ENCODE results near the gene TCEA3. TPM values are rescaled to one million over a fixed set of nuclear protein-coding genes. Genes with fewer than 3 reads are reported as not detected.

TCEA3 gene
- total and polyA plus RNA-seq, 5 donors, result 36.4 to 79.5 (median 48.7) TPM

DNA sequence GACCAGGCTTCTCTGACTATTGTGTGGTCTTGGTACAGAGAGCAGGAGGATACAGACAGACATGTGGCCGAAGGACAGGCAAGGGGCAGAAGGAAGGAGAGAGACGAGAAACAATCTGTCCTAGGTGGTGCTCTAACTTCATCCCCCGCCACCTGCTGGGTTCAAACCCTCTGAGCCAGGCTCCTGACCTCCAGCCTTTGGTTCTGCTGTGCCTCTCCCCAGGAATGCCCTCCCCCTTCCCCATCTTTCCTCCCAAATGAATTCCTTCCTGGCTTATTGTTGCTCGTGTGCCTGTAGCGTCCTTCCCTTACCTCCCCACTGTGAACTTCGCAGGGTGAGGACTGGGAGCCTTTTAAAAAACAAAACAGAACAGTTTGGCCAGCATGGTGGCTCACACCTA lies 5.4 kb downstream of the TCEA3 start:
- WGBS, result 73% methylated on average over 6 of the region's 6 CpGs
- intact Hi-C loops (cut with DNase I), result no loop called here
- no peak overlapping the region for H3K27ac ChIP-seq (ENCODE audit: low read length)
- DNase-seq, result no peak
- no peak for ATAC-seq
- peaks cover 20% of the 10 kb centered on the region for H3K4me1 ChIP-seq (ENCODE audit: control insufficient read depth, insufficient read depth, low read length)
- H3K9me3 ChIP-seq (ENCODE audit: control insufficient read depth, low read length), result no peaks in the 10 kb centered on the region
- no peak overlapping the region for H3K4me3 ChIP-seq (ENCODE audit: low read length)
- no peaks in the 10 kb centered on the region for H3K27me3 ChIP-seq (ENCODE audit: control insufficient read depth, insufficient read depth)

DNA sequence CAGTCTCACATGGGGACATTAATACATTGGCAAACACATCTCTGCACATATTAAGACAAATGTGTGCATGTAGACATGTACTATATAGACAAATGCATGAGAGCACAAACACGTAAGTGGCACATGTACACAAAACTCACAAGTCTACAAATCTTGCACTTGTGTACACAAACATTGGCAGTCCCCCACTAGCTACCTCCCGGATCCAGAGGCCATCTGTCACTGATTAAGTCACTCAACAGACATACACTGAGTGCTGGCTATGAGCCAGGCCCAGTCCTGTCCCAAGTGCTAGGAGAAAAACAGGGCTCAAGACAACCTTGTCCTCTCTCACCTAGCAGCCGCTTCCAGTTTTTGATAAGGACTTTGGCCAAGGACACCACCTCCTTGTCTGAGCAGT lies 7.0 kb downstream of the TCEA3 start:
- H3K27me3 ChIP-seq (ENCODE audit: control insufficient read depth, insufficient read depth), result no peaks in the 10 kb centered on the region
- no peak overlapping the region for H3K27ac ChIP-seq (ENCODE audit: low read length)
- peaks cover 9% of the 10 kb centered on the region for H3K4me1 ChIP-seq (ENCODE audit: control insufficient read depth, insufficient read depth, low read length)
- intact Hi-C loops (cut with DNase I), result no loop called here
- peak in 1 of 3 donors; percentile 40 for DNase-seq
- no peaks in the 10 kb centered on the region for H3K9me3 ChIP-seq (ENCODE audit: control insufficient read depth, low read length)
- 44% methylated on average over 3 of the region's 3 CpGs for WGBS
- H3K4me3 ChIP-seq (ENCODE audit: low read length), result no peak overlapping the region
- no peak for ATAC-seq

DNA sequence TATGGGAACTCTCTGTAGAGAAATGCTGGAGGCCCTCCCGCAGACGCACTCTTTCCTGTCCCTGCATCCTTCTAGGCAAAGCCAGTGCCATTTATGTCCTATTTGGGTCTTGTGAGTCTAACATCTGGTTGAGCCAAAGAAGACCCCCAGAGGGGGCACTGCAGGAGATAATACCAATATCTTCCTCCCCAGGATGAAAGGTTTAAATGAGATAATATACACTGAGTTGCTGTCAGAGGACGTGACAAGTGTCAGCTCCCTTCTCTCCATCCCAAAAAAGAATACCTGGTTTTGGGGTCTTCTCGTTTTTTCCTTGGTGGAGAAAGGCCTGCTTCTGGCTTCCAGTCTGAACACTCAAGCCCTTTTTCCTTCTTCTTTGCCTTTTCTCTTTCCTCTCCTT lies 7.6 kb downstream of the TCEA3 start:
- Histone ChIP-seq H3K27me3 (ENCODE audit: control insufficient read depth, insufficient read depth) (no peaks in the 10 kb centered on the region), H3K4me1 (ENCODE audit: control insufficient read depth, insufficient read depth, low read length) (peaks cover 3% of the 10 kb centered on the region), H3K27ac (ENCODE audit: low read length) (no peak overlapping the region), H3K4me3 (ENCODE audit: low read length) (no peak overlapping the region), H3K9me3 (ENCODE audit: control insufficient read depth, low read length) (no peaks in the 10 kb centered on the region)
- WGBS, result 84% methylated on average over 4 of the region's 4 CpGs
- ATAC-seq (no peak), DNase-seq (no peak)
- intact Hi-C loops (cut with DNase I), result no loop called here

DNA sequence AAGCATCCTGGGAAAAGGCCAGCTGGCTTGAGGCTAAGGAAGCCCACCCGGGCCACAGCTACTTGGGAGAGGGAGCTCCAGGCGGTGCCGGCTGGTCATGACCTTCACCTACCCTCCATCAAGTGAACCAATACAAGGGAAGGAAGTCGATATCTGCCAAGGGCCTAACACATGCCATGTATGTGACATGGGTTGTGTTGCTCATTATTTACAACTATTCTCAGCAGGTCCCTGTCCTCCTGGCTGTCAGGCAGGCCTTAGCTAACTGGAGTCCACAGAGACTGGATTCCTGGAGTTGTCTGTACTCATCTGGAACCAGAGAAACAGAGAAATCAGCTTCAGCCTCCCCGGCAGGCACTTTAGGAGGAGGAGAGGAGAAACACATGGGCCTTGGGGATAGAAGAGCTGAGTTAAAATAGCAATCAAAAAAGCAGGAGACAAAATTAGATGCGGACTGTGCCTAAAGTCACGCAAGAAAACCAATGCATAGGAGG lies 15.7 kb downstream of the TCEA3 start:
- H3K27ac ChIP-seq (ENCODE audit: low read length), result no peak overlapping the region
- 62% methylated on average over 7 of the region's 7 CpGs for WGBS
- no peaks in the 10 kb centered on the region for H3K27me3 ChIP-seq (ENCODE audit: control insufficient read depth, insufficient read depth)
- DNase-seq (no peak), ATAC-seq (no peak)
- H3K4me1 ChIP-seq (ENCODE audit: control insufficient read depth, insufficient read depth, low read length), result no peaks in the 10 kb centered on the region
- H3K9me3 ChIP-seq (ENCODE audit: control insufficient read depth, low read length), result no peaks in the 10 kb centered on the region
- H3K4me3 ChIP-seq (ENCODE audit: low read length), result no peak overlapping the region
- intact Hi-C loops (cut with DNase I), result loop anchor here in 2 of 4 donors (10.0 kb wide), 2 partner anchors 64 to 104 kb away; partner anchors contain the start of gene HNRNPR (in 2 of the 2)

DNA sequence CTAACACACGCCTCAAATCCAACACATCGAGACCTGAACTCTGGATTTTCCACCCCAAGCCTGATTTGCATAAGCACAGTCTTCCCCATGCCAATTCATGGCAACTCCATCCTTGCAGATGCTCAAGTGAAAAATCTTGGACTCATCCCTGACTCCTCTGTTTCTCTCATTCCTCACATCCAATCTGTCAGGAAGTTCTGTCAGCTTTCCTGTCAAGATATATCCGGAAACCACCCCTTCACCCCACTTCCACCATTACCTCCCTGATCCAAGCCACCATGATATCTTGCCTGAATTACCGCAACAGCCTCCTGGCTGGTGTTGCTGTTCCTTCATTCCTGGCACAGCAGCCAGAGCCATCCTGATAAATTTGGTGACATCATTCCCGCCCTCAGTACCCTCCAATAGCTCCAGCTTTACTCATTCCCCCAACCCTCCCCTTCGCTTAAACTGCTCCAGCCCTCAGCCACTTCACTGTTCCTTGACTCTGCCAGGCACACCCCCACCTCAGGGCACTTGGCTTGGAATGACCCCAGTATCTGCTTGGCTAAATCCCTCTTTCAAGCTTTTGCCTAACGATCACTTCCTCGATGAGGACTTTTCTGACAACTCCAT lies 17.4 kb downstream of the TCEA3 start:
- 65% methylated on average over 8 of the region's 8 CpGs for WGBS
- DNase-seq (no peak), ATAC-seq (peak; percentile 32 to 70)
- intact Hi-C loops (cut with DNase I), result loop anchor here in 2 of 4 donors (10.0 kb wide), 2 partner anchors 62 to 102 kb away; partner anchors contain the start of gene HNRNPR (in 2 of the 2)
- Histone ChIP-seq H3K9me3 (ENCODE audit: control insufficient read depth, low read length) (no peaks in the 10 kb centered on the region), H3K4me1 (ENCODE audit: control insufficient read depth, insufficient read depth, low read length) (no peaks in the 10 kb centered on the region), H3K27me3 (ENCODE audit: control insufficient read depth, insufficient read depth) (no peaks in the 10 kb centered on the region), H3K4me3 (ENCODE audit: low read length) (no peak overlapping the region), H3K27ac (ENCODE audit: low read length) (no peak overlapping the region)

DNA sequence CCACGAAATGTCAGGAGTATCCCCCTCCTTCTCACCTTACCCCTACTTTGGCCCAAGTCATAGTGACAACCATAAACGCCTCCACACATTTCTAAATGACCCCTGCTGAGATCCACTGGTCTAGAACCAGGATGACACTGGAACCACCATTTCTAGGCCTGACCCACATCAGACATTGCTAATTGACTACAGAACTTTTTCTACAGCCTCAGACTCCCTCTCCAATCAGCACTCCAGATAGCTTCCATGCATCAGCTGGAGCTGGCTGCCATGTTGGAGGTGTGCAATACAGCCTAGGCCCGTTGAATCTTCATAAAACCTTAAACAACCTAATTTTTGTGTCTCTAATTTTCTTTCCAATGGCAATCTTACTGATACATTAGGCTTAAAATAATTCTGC lies 18.6 kb downstream of the TCEA3 start:
- Histone ChIP-seq H3K27me3 (ENCODE audit: control insufficient read depth, insufficient read depth) (no peaks in the 10 kb centered on the region), H3K4me1 (ENCODE audit: control insufficient read depth, insufficient read depth, low read length) (no peaks in the 10 kb centered on the region), H3K4me3 (ENCODE audit: low read length) (no peak overlapping the region), H3K27ac (ENCODE audit: low read length) (no peak overlapping the region), H3K9me3 (ENCODE audit: control insufficient read depth, low read length) (no peaks in the 10 kb centered on the region)
- WGBS, result 89% methylated on average over 3 of the region's 3 CpGs
- intact Hi-C loops (cut with DNase I), result loop anchor here in 2 of 4 donors (10.0 kb wide), 2 partner anchors 61 to 101 kb away; partner anchors contain the start of gene HNRNPR (in 2 of the 2)
- no peak for DNase-seq
- ATAC-seq, result no peak

DNA sequence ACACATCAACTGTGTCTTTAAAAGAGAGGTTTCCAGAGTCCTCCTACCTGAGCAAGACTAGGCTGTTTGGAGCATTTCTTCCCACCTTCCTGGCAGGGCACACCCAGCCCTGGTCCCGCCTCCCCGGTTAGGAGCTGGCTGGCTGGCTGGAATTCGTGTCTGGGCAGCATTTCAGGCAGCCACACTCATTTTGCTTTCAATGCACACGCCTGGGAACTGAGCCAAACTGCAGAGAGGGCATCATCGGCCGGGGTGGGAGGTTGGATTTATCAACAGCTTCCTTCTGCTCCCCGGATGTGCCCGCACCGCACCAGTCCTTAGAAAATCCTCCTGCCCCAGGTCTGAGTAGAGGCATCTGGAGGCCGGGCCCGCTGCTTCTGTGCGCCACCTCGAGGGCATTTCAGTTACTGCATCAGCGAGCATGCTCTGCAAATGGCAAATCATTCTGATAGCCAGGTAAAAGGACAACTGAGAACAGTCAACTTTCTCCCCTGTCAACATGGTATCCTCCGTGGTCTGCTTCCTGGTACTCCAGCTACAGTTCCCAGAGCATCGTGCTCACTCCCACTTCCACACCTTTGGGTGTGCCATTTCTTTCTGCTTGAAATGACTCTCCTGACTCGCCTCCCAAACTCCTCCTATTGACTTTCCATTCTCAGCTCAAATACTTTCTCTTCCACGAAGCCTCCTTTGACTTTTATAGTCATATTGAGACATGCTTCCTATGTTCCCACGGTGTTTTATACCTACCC lies 20.6 kb downstream of the TCEA3 start:
- Histone ChIP-seq H3K9me3 (ENCODE audit: control insufficient read depth, low read length) (no peaks in the 10 kb centered on the region), H3K27me3 (ENCODE audit: control insufficient read depth, insufficient read depth) (no peaks in the 10 kb centered on the region), H3K4me1 (ENCODE audit: control insufficient read depth, insufficient read depth, low read length) (no peaks in the 10 kb centered on the region), H3K27ac (ENCODE audit: low read length) (peak overlapping the region; percentile 19), H3K4me3 (ENCODE audit: low read length) (no peak overlapping the region)
- ATAC-seq, result peak; percentile 87 to 91
- intact Hi-C loops (cut with DNase I), result loop anchor here in 2 of 4 donors (5.0 to 10.0 kb wide), 3 partner anchors 37 to 99 kb away; partner anchors contain the start of genes HNRNPR (in 2 of the 2) and ZNF436 (in 1 of the 2)
- 7% methylated on average over 19 of the region's 19 CpGs for WGBS
- DNase-seq, result peak; percentile 83 to 94 (median 94)

DNA sequence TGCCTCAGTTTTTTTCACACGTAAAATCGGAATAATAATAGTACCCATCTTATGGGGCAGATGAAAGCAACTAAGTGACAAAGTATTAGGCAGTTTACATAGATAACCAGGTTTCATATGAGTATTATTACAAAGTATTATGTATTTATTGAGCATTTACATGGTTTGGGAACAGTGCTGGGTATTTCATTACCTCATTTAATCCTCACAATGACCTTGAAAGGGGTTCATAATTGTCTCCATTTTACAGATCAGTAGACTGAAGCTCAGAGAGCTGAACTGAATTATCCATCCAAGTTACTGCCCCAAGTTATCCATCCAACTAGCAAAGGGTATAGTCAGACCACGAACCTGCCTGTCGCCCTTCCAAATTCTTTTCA lies 21.2 kb downstream of the TCEA3 start:
- Histone ChIP-seq H3K4me1 (ENCODE audit: control insufficient read depth, insufficient read depth, low read length) (no peaks in the 10 kb centered on the region), H3K9me3 (ENCODE audit: control insufficient read depth, low read length) (no peaks in the 10 kb centered on the region), H3K4me3 (ENCODE audit: low read length) (no peak overlapping the region), H3K27ac (ENCODE audit: low read length) (peak overlapping the region; percentile 19), H3K27me3 (ENCODE audit: control insufficient read depth, insufficient read depth) (no peaks in the 10 kb centered on the region)
- DNase-seq (no peak), ATAC-seq (no peak)
- WGBS, result 71% methylated on average over 4 of the region's 4 CpGs
- intact Hi-C loops (cut with DNase I), result loop anchor here in 2 of 4 donors (5.0 to 10.0 kb wide), 3 partner anchors 36 to 99 kb away; partner anchors contain the start of genes HNRNPR (in 2 of the 2) and ZNF436 (in 1 of the 2)

DNA sequence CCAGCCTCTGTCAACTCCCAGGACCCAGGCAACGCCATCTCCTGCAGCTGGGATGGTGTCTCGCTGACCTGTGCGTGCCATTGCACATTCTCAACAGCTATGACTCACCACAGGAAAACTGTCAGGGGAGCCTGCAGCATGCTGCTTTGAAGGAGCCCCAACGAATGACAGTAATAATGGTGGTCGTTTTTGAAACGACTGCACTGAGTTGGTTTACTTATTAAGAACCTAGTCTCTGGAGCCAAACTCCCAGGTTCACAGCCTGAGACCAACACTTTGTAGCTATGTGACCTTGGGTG lies 21.6 kb downstream of the TCEA3 start:
- ATAC-seq (peak; percentile 7 to 59), DNase-seq (peak in 1 of 3 donors; percentile 28)
- intact Hi-C loops (cut with DNase I), result loop anchor here in 2 of 4 donors (5.0 to 10.0 kb wide), 3 partner anchors 36 to 98 kb away; partner anchors contain the start of genes HNRNPR (in 2 of the 2) and ZNF436 (in 1 of the 2)
- no peaks in the 10 kb centered on the region for H3K9me3 ChIP-seq (ENCODE audit: control insufficient read depth, low read length)
- no peak overlapping the region for H3K27ac ChIP-seq (ENCODE audit: low read length)
- no peaks in the 10 kb centered on the region for H3K27me3 ChIP-seq (ENCODE audit: control insufficient read depth, insufficient read depth)
- no peaks in the 10 kb centered on the region for H3K4me1 ChIP-seq (ENCODE audit: control insufficient read depth, insufficient read depth, low read length)
- no peak overlapping the region for H3K4me3 ChIP-seq (ENCODE audit: low read length)
- 26% methylated on average over 6 of the region's 6 CpGs for WGBS

DNA sequence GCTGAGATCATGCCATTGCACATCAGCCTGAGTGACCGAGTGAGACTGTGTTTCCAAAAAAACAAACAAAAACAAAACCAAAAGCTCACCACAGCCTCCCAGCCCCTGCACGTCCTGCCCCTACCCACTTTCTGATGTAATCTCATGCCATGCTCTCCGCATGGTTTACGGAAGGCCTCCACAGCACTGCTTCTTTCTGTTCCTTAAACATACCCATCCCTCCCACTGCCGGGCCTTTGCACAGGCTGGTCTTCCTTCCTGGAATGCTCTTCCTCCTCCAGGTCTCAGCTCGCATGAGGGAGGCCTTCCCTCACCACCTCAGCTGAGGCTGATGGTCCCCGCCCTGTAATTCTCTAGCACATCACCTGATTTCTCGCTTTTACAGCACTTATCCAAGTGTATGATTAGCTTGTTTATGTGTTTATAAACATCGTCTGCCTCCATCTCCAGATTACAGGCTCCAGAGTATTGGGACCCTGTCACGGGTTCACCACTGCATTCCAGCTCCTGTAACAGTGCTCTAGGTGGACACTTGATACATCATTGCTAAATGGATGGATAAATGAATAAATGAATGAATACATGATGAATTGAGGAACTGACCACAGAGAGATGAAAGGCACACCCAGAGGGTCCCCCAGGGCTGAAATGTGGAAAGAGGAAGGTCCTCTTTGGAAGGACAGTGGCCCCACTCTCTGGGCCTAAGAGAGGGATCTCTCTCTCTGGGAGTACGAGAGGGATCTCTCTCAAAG lies 22.1 kb downstream of the TCEA3 start:
- no peak overlapping the region for H3K27ac ChIP-seq (ENCODE audit: low read length)
- peak in 1 of 2 donors; percentile 20 for ATAC-seq
- H3K4me1 ChIP-seq (ENCODE audit: control insufficient read depth, insufficient read depth, low read length), result no peaks in the 10 kb centered on the region

More for the DNA sequence above, 22.1 kb downstream of the TCEA3 start:
- H3K27me3 ChIP-seq (ENCODE audit: control insufficient read depth, insufficient read depth), result no peaks in the 10 kb centered on the region
- H3K9me3 ChIP-seq (ENCODE audit: control insufficient read depth, low read length), result no peaks in the 10 kb centered on the region
- WGBS, result 78% methylated on average over 11 of the region's 11 CpGs
- intact Hi-C loops (cut with DNase I), result loop anchor here in 2 of 4 donors (5.0 to 10.0 kb wide), 3 partner anchors 35 to 98 kb away; partner anchors contain the start of genes HNRNPR (in 2 of the 2) and ZNF436 (in 1 of the 2)
- peak in 2 of 3 donors; percentile 33 to 68 for DNase-seq
- no peak overlapping the region for H3K4me3 ChIP-seq (ENCODE audit: low read length)
